WTC11 (cell line): ENCODE results near the gene DUSP22. TPM values are rescaled to one million over a fixed set of nuclear protein-coding genes. Genes with fewer than 3 reads are reported as not detected.

ENCODE experiments used
- ATAC-seq: fragments of 200-7000 bp; cut with Tn5 transposase; 2 replicates; pipeline ENCODE4 v1.10.0; 2021; ENCODE audit warnings: mild to moderate bottlenecking, moderate library complexity
- CTCF ChIA-PET: fragments of 300-600 bp; sonication (Branson Sonifier 250); formaldehyde crosslinking; loops from one replicate; lab custom pipeline; 2021; ENCODE audit warnings: antibody characterized with exemption; lab: Charles Lee
- POLR2A ChIA-PET: fragments of 350-600 bp; sonication (Branson Sonifier 250); formaldehyde crosslinking; loops from one replicate; lab custom pipeline; 2021; ENCODE audit warnings: antibody characterized with exemption; lab: Charles Lee
- DNase-seq: peaks from one replicate; pipeline ENCODE4 v3.0.0; 2021; ENCODE audit warnings: low spot score
- H3K27ac Mint-ChIP-seq: 2 replicates; pipeline ENCODE4 v1.8.0; 2021; ENCODE audit warnings: mixed read lengths
- H3K27me3 Mint-ChIP-seq: 2 replicates; pipeline ENCODE4 v1.8.0; 2021; ENCODE audit warnings: low read depth, mild to moderate bottlenecking, moderate library complexity, mixed read lengths
- H3K36me3 Mint-ChIP-seq: 2 replicates; pipeline ENCODE4 v1.8.0; 2021; ENCODE audit warnings: mixed read lengths
- H3K4me1 Mint-ChIP-seq: 2 replicates; pipeline ENCODE4 v1.8.0; 2022; ENCODE audit warnings: mixed read lengths
- H3K4me3 Mint-ChIP-seq: 2 replicates; pipeline ENCODE4 v1.8.0; 2021; ENCODE audit warnings: mild to moderate bottlenecking, moderate library complexity, mixed read lengths
- H3K9me3 Mint-ChIP-seq: 2 replicates; pipeline ENCODE4 v1.8.0; 2021; ENCODE audit warnings: mixed read lengths
- JAZF1 ChIP-seq: fragments of 250-450 bp; sonication (Bioruptor Pico); IDR thresholded peaks from 2 replicates; pipeline ENCODE4 v1.9.0; 2021; ENCODE audit warnings: moderate library complexity, mild to moderate bottlenecking, inconsistent platforms
- KAT7 ChIP-seq: sonication (generic); formaldehyde crosslinking; IDR thresholded peaks from 2 replicates; pipeline ENCODE4 v1.8.1; 2023; ENCODE audit warnings: missing genetic modification reagents, mild to moderate bottlenecking, borderline replicate concordance
- MXD4 ChIP-seq: fragments of 250-450 bp; sonication (Bioruptor Pico); IDR thresholded peaks from 2 replicates; pipeline ENCODE4 v1.8.0; 2021; ENCODE audit warnings: mild to moderate bottlenecking, moderate library complexity, borderline replicate concordance
- TEAD4 ChIP-seq: sonication (generic); formaldehyde crosslinking; IDR thresholded peaks from 2 replicates; pipeline ENCODE4 v1.8.0; 2022; ENCODE audit warnings: mild to moderate bottlenecking, missing genetic modification reagents
- ZBTB21 ChIP-seq: sonication (generic); formaldehyde crosslinking; IDR thresholded peaks from 2 replicates; pipeline ENCODE4 v1.8.1; 2023; ENCODE audit warnings: mild to moderate bottlenecking, missing genetic modification reagents, borderline replicate concordance
- ZNF232 ChIP-seq: sonication (generic); formaldehyde crosslinking; IDR thresholded peaks from 2 replicates; pipeline ENCODE4 v1.8.0; 2022; ENCODE audit warnings: mild to moderate bottlenecking, missing genetic modification reagents
- ZNF317 ChIP-seq: sonication (generic); formaldehyde crosslinking; IDR thresholded peaks from 2 replicates; pipeline ENCODE4 v1.8.1; 2023; ENCODE audit warnings: low read depth, mild to moderate bottlenecking, moderate library complexity, missing genetic modification reagents, borderline replicate concordance
- total RNA-seq: library from RNA; stranded (reverse); gene quantifications from 3 replicates; pipeline ENCODE4 v1.2.3, GENCODE V29; 2021
- TF ChIP-seq, protein P1 (sequence below): sonication (generic); formaldehyde crosslinking; IDR thresholded peaks from 2 replicates; pipeline ENCODE4 v1.8.1; 2023; ENCODE audit warnings: mild to moderate bottlenecking, moderate library complexity, missing genetic modification reagents
- TF ChIP-seq, protein P2 (sequence below): fragments of 250-450 bp; sonication (Bioruptor Pico); IDR thresholded peaks from 2 replicates; pipeline ENCODE4 v1.9.0; 2021; ENCODE audit warnings: mild to moderate bottlenecking
- TF ChIP-seq, protein P3 (sequence below): fragments of 250-450 bp; sonication (Bioruptor Pico); IDR thresholded peaks from 2 replicates; pipeline ENCODE4 v2.1.2; 2022; ENCODE audit warnings: mild to moderate bottlenecking, moderate library complexity
- TF ChIP-seq, protein P4 (sequence below): sonication (generic); formaldehyde crosslinking; IDR thresholded peaks from 2 replicates; pipeline ENCODE4 v1.8.1; 2023; ENCODE audit warnings: mild to moderate bottlenecking, missing genetic modification reagents, borderline replicate concordance
- TF ChIP-seq, protein P5 (sequence below): sonication (generic); formaldehyde crosslinking; IDR thresholded peaks from 2 replicates; pipeline ENCODE4 v1.8.1; 2023; ENCODE audit warnings: mild to moderate bottlenecking, missing genetic modification reagents, moderate library complexity
- TF ChIP-seq, protein P6 (sequence below): sonication (generic); formaldehyde crosslinking; conservative IDR thresholded peaks from 2 replicates; pipeline ENCODE4 v1.8.1; 2023; ENCODE audit warnings: mild to moderate bottlenecking, low read depth, missing genetic modification reagents, moderate library complexity
- TF ChIP-seq, protein P7 (sequence below): sonication (generic); formaldehyde crosslinking; IDR thresholded peaks from 2 replicates; pipeline ENCODE4 v1.8.1; 2023; ENCODE audit warnings: mild to moderate bottlenecking, missing genetic modification reagents

The DUSP22 gene
- total RNA-seq, 1 experiment from 2014 or later = 38.5 TPM

DNA sequence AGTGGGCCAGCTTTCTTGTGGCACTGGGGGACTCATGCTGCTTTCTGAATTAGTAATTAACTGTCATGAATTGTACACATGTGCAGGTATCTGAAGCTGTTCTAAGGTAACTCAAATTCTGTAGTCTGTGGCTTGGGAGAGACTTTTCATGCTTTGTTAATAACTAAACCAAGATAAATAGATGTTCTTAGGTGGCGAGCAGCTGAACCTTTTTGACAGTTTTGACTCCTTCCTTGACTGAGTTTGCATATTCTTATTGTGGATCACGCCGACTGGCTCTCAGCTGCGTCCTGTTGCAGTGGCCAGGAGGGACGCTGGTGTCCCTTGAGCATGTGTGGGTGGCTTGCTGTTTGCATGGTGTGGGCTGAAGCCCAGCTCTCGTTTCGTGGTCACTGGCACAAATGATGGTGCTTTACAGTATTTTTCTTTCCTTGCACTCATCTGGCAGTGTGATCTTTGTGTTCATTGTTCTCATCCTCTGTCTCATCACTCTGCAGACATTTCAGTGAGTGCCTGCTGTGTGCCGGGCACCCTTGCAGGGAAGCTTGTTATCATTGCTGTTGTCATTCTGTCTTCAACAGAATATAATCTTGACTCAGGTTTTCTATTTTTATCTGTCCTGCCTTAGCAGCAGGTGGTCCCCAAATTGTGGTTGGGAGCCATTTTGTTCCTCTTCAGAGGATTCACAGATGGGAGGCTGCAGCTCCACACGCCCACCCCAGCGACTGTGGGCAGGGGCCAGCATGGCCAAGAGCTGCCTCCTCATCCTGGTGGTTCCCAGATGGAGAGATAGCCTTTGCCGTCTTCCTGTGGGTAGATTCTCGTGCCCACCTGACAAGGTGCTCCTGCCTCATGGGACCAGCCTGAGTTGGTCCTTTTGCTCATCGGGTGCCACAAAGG, 39.6 kb downstream of the DUSP22 start:
- TF ChIP-seq, protein P1, sequence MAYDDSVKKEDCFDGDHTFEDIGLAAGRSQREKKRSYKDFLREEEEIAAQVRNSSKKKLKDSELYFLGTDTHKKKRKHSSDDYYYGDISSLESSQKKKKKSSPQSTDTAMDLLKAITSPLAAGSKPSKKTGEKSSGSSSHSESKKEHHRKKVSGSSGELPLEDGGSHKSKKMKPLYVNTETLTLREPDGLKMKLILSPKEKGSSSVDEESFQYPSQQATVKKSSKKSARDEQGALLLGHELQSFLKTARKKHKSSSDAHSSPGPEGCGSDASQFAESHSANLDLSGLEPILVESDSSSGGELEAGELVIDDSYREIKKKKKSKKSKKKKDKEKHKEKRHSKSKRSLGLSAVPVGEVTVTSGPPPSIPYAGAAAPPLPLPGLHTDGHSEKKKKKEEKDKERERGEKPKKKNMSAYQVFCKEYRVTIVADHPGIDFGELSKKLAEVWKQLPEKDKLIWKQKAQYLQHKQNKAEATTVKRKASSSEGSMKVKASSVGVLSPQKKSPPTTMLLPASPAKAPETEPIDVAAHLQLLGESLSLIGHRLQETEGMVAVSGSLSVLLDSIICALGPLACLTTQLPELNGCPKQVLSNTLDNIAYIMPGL (CRISPR knock-in tag) = no peak
- TF ChIP-seq TEAD4 (CRISPR knock-in tag) = no peak
- TF ChIP-seq, protein P2, sequence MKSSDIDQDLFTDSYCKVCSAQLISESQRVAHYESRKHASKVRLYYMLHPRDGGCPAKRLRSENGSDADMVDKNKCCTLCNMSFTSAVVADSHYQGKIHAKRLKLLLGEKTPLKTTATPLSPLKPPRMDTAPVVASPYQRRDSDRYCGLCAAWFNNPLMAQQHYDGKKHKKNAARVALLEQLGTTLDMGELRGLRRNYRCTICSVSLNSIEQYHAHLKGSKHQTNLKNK (CRISPR knock-in tag) = no peak
- TF ChIP-seq, protein P3, sequence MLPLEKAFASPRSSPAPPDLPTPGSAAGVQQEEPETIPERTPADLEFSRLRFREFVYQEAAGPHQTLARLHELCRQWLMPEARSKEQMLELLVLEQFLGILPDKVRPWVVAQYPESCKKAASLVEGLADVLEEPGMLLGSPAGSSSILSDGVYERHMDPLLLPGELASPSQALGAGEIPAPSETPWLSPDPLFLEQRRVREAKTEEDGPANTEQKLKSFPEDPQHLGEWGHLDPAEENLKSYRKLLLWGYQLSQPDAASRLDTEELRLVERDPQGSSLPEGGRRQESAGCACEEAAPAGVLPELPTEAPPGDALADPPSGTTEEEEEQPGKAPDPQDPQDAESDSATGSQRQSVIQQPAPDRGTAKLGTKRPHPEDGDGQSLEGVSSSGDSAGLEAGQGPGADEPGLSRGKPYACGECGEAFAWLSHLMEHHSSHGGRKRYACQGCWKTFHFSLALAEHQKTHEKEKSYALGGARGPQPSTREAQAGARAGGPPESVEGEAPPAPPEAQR (CRISPR knock-in tag) = no peak
- TF ChIP-seq, protein P4, sequence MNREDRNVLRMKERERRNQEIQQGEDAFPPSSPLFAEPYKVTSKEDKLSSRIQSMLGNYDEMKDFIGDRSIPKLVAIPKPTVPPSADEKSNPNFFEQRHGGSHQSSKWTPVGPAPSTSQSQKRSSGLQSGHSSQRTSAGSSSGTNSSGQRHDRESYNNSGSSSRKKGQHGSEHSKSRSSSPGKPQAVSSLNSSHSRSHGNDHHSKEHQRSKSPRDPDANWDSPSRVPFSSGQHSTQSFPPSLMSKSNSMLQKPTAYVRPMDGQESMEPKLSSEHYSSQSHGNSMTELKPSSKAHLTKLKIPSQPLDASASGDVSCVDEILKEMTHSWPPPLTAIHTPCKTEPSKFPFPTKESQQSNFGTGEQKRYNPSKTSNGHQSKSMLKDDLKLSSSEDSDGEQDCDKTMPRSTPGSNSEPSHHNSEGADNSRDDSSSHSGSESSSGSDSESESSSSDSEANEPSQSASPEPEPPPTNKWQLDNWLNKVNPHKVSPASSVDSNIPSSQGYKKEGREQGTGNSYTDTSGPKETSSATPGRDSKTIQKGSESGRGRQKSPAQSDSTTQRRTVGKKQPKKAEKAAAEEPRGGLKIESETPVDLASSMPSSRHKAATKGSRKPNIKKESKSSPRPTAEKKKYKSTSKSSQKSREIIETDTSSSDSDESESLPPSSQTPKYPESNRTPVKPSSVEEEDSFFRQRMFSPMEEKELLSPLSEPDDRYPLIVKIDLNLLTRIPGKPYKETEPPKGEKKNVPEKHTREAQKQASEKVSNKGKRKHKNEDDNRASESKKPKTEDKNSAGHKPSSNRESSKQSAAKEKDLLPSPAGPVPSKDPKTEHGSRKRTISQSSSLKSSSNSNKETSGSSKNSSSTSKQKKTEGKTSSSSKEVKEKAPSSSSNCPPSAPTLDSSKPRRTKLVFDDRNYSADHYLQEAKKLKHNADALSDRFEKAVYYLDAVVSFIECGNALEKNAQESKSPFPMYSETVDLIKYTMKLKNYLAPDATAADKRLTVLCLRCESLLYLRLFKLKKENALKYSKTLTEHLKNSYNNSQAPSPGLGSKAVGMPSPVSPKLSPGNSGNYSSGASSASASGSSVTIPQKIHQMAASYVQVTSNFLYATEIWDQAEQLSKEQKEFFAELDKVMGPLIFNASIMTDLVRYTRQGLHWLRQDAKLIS (CRISPR knock-in tag) = no peak
- TF ChIP-seq, protein P5, sequence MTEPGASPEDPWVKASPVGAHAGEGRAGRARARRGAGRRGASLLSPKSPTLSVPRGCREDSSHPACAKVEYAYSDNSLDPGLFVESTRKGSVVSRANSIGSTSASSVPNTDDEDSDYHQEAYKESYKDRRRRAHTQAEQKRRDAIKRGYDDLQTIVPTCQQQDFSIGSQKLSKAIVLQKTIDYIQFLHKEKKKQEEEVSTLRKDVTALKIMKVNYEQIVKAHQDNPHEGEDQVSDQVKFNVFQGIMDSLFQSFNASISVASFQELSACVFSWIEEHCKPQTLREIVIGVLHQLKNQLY (CRISPR knock-in tag) = no peak
- TF ChIP-seq, all 79 proteins: peak for 0
- Mint-ChIP-seq H3K4me3 (no peak overlapping the region), H3K4me1 (no peaks in the 10 kb centered on the region), H3K27me3 (peaks cover 3% of the 10 kb centered on the region; the same call in 1 of the 2 replicates), H3K9me3 (peaks cover 26% of the 10 kb centered on the region), H3K36me3 (peaks cover 13% of the 10 kb centered on the region), H3K27ac (no peak overlapping the region)
- DNase-seq (no peak), ATAC-seq (no peak)
- CTCF ChIA-PET = interaction anchor here (0.6 to 1.6 kb wide), 5 partner anchors 9 to 77 kb away, joined by 3 to 4 read pairs (median 3); no protein-coding TSS in a partner anchor
- POLR2A ChIA-PET = no interaction called here

DNA sequence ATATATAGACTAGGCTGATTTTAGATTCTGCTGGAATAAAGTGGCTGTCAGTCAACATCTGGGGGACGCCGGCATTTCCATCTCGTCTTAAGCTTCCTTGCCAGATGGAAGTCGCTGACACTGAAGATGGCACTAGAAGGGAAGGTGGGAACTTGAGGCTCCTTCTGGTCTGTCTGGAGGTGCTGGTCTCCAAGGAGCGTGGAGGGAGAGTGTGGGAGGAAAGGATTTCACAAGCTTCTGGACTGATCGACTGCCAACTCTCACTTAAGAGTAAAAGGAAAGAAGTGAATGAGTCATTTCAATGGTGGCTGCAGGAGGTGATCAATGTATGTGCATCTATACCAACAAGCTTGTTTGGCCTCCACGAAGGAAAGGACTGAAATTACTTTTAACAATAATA, 40.4 kb downstream of the DUSP22 start:
- ATAC-seq (no peak), DNase-seq (no peak)
- H3K4me3 Mint-ChIP-seq = no peak overlapping the region
- peaks cover 24% of the 10 kb centered on the region for H3K9me3 Mint-ChIP-seq
- H3K4me1 Mint-ChIP-seq = no peaks in the 10 kb centered on the region
- ChIA-PET POLR2A (no interaction called here), CTCF (interaction anchor here (0.8 to 1.7 kb wide), 5 partner anchors 8 to 144 kb away, joined by 3 to 6 read pairs (median 3); no protein-coding TSS in a partner anchor)
- peaks cover 18% of the 10 kb centered on the region for H3K36me3 Mint-ChIP-seq
- peaks cover 3% of the 10 kb centered on the region; the same call in 1 of the 2 replicates for H3K27me3 Mint-ChIP-seq
- TF ChIP-seq, protein P6, sequence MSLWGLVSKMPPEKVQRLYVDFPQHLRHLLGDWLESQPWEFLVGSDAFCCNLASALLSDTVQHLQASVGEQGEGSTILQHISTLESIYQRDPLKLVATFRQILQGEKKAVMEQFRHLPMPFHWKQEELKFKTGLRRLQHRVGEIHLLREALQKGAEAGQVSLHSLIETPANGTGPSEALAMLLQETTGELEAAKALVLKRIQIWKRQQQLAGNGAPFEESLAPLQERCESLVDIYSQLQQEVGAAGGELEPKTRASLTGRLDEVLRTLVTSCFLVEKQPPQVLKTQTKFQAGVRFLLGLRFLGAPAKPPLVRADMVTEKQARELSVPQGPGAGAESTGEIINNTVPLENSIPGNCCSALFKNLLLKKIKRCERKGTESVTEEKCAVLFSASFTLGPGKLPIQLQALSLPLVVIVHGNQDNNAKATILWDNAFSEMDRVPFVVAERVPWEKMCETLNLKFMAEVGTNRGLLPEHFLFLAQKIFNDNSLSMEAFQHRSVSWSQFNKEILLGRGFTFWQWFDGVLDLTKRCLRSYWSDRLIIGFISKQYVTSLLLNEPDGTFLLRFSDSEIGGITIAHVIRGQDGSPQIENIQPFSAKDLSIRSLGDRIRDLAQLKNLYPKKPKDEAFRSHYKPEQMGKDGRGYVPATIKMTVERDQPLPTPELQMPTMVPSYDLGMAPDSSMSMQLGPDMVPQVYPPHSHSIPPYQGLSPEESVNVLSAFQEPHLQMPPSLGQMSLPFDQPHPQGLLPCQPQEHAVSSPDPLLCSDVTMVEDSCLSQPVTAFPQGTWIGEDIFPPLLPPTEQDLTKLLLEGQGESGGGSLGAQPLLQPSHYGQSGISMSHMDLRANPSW = no peak
- TF ChIP-seq ZNF317 (CRISPR knock-in tag) (no peak), JAZF1 (no peak), ZBTB21 (CRISPR knock-in tag) (no peak), ZNF232 (CRISPR knock-in tag) (no peak), KAT7 (CRISPR knock-in tag) (no peak), MXD4 (CRISPR knock-in tag) (no peak)
- TF ChIP-seq, protein P7, sequence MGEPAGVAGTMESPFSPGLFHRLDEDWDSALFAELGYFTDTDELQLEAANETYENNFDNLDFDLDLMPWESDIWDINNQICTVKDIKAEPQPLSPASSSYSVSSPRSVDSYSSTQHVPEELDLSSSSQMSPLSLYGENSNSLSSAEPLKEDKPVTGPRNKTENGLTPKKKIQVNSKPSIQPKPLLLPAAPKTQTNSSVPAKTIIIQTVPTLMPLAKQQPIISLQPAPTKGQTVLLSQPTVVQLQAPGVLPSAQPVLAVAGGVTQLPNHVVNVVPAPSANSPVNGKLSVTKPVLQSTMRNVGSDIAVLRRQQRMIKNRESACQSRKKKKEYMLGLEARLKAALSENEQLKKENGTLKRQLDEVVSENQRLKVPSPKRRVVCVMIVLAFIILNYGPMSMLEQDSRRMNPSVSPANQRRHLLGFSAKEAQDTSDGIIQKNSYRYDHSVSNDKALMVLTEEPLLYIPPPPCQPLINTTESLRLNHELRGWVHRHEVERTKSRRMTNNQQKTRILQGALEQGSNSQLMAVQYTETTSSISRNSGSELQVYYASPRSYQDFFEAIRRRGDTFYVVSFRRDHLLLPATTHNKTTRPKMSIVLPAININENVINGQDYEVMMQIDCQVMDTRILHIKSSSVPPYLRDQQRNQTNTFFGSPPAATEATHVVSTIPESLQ = no peak
- H3K27ac Mint-ChIP-seq = no peak overlapping the region
